ENCODE results near the gene SGPP2. TPM values are rescaled to one million over a fixed set of nuclear protein-coding genes. Genes with fewer than 3 reads are reported as not detected.
"Not testable (repeated sequence)": the region's sequence is repeated elsewhere in the genome, so short reads cannot be mapped to it uniquely, and the experiment has no call there.

Gene SGPP2
- total RNA-seq, 1 experiment from 2014 or later, result 0.57 TPM

DNA sequence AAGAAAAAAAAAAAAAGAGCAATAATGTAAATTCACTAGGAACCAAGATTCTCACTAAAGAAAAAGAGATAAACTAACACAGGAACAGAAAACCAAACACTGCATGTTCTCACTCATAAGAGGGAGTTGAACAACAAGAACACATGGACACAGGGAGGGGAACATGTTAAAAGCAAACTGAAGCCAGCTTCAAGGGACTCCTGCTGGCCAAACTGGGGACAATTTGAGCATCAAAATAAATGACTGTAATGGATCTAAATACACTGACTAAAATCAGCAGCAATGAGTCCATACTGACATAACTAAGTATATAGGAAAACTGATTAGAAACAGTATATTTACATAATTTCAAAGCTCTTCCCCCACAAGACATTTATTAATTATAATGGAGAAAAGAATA, 158.6 kb downstream of the SGPP2 start:
- POLR2A ChIA-PET (ENCODE audit: unreplicated experiment), result interaction anchor here (0.6 kb wide), 1 partner anchor 14 kb away, joined by 3 read pairs; no protein-coding TSS in a partner anchor
- intact Hi-C loops (cut with micrococcal nuclease; ENCODE audit: unreplicated experiment), result no loop called here
- no peak for DNase-seq

DNA sequence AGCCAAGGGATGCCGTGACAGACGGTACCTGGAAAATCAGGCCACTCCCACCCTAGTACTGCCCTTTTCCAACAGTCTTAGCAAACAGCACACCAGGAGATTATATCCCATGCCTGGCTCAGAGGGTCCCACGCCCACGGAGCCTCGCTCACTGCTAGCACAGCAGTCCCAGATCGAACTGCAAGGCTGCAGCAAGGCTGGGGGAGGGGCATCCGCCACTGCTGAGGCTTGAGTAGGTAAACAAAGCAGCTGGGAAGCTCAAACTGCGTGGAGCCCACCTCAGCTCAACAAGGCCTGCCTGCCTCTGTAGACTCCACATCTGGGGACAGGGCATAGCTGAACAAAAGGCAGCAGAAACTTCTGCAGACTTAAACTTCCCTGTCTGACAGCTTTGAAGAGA, 160.2 kb downstream of the SGPP2 start:
- H3K4me2 ChIP-seq; DNase-seq; H3K9me3 ChIP-seq (ENCODE audit: insufficient read depth, low read depth); POLR2A ChIA-PET (ENCODE audit: unreplicated experiment); H3K27ac ChIP-seq; H3F3A ChIP-seq (ENCODE audit: insufficient read depth, low read depth); CTCF ChIA-PET; BruUV-seq (replicated peaks); H3K4me3 ChIP-seq; H2AFZ ChIP-seq; H3K27me3 ChIP-seq (ENCODE audit: insufficient read depth, low read depth); H3K4me1 ChIP-seq (replicated peaks; ENCODE audit: insufficient read depth); H3K9me2 ChIP-seq (ENCODE audit: insufficient read depth); intact Hi-C loops (cut with micrococcal nuclease; ENCODE audit: unreplicated experiment): not testable (repeated sequence)
- H3K79me2 ChIP-seq (ENCODE audit: low read depth), result 0 out of 2 replicates have a peak, but pooled peaks cover 13% of the 10 kb centered on the region
- peaks cover 32% of the 10 kb centered on the region for H3K36me3 ChIP-seq (ENCODE audit: low read depth)
- peaks cover 18% of the 10 kb centered on the region for H4K20me1 ChIP-seq (ENCODE audit: insufficient read depth)

More for the DNA sequence above, 158.6 kb downstream of the SGPP2 start:
- peaks cover 18% of the 10 kb centered on the region for H4K20me1 ChIP-seq (ENCODE audit: insufficient read depth)
- H3F3A ChIP-seq (ENCODE audit: insufficient read depth, low read depth), result peaks cover 7% of the 10 kb centered on the region; the same call in 1 of the 2 replicates
- CTCF ChIA-PET, result interaction anchor here (0.7 to 1.8 kb wide), 3 partner anchors 21 to 265 kb away, joined by 4 to 8 read pairs (median 5); no protein-coding TSS in a partner anchor
- no peaks in the 10 kb centered on the region for H3K9me2 ChIP-seq (ENCODE audit: insufficient read depth)
- H3K79me2 ChIP-seq (ENCODE audit: low read depth), result 0 out of 2 replicates have a peak, but pooled peaks cover 15% of the 10 kb centered on the region
- H3K9me3 ChIP-seq (ENCODE audit: insufficient read depth, low read depth), result no peaks in the 10 kb centered on the region; the same call in 1 of the 2 replicates
- TF ChIP-seq, protein P1, sequence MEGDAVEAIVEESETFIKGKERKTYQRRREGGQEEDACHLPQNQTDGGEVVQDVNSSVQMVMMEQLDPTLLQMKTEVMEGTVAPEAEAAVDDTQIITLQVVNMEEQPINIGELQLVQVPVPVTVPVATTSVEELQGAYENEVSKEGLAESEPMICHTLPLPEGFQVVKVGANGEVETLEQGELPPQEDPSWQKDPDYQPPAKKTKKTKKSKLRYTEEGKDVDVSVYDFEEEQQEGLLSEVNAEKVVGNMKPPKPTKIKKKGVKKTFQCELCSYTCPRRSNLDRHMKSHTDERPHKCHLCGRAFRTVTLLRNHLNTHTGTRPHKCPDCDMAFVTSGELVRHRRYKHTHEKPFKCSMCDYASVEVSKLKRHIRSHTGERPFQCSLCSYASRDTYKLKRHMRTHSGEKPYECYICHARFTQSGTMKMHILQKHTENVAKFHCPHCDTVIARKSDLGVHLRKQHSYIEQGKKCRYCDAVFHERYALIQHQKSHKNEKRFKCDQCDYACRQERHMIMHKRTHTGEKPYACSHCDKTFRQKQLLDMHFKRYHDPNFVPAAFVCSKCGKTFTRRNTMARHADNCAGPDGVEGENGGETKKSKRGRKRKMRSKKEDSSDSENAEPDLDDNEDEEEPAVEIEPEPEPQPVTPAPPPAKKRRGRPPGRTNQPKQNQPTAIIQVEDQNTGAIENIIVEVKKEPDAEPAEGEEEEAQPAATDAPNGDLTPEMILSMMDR (conservative IDR thresholded peaks at IDR 0.05), result peak; percentile 66
- no peak for TF ChIP-seq EZH2 (IDR thresholded peaks at IDR 0.05; ENCODE audit: low read depth)
- no peak overlapping the region for H2AFZ ChIP-seq
- H3K27ac ChIP-seq, result no peak overlapping the region
- no peak overlapping the region for H3K4me2 ChIP-seq
- H3K4me3 ChIP-seq, result no peak overlapping the region
- H3K4me1 ChIP-seq (replicated peaks; ENCODE audit: insufficient read depth), result no peaks in the 10 kb centered on the region
- no peaks in the 10 kb centered on the region for H3K27me3 ChIP-seq (ENCODE audit: insufficient read depth, low read depth)
- H3K36me3 ChIP-seq (ENCODE audit: low read depth), result peaks cover 32% of the 10 kb centered on the region
- no TSS peak for BruUV-seq (replicated peaks)

DNA sequence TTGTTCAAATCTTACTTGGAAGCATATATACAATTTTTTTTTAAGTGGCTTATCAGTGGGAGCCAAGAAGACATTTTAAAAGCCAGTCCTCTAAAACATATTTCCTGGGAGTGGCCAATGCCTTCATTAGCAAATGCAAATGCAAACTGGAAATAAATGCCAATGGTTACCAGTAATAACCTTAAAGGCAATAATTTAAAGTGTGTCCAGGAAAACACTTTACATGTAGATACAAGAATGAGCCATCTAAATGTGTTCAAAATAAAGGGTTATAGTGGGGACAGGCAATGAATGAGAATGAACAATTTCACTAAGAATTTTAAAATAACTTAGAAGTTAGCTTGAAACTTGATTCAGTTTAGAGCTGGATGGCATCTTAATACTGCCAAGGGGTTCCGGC, 167.3 kb downstream of the SGPP2 start:
- no TSS peak for BruUV-seq (replicated peaks)

More for the DNA sequence above, 167.3 kb downstream of the SGPP2 start:
- H3K27ac ChIP-seq, result no peak overlapping the region
- CTCF ChIA-PET, result interaction anchor here (1.0 kb wide), 1 partner anchor 19 kb away, joined by 3 read pairs; no protein-coding TSS in a partner anchor
- 0 out of 2 replicates have a peak, but pooled peaks cover 7% of the 10 kb centered on the region for H3K4me1 ChIP-seq (replicated peaks; ENCODE audit: insufficient read depth)
- peaks cover 8% of the 10 kb centered on the region; the same call in 1 of the 2 replicates for H3F3A ChIP-seq (ENCODE audit: insufficient read depth, low read depth)
- 0 out of 2 replicates have a peak, but pooled peaks cover 3% of the 10 kb centered on the region for H3K79me2 ChIP-seq (ENCODE audit: low read depth)
- 0 out of 2 replicates have a peak, but pooled peaks cover 3% of the 10 kb centered on the region for H4K20me1 ChIP-seq (ENCODE audit: insufficient read depth)
- no peaks in the 10 kb centered on the region for H3K9me2 ChIP-seq (ENCODE audit: insufficient read depth)
- no peak for DNase-seq
- H3K27me3 ChIP-seq (ENCODE audit: insufficient read depth, low read depth), result no peaks in the 10 kb centered on the region
- no peak overlapping the region for H3K4me3 ChIP-seq
- TF ChIP-seq, protein P1 (conservative IDR thresholded peaks at IDR 0.05), result no peak
- no peak for TF ChIP-seq EZH2 (IDR thresholded peaks at IDR 0.05; ENCODE audit: low read depth)
- no peak overlapping the region for H2AFZ ChIP-seq
- H3K36me3 ChIP-seq (ENCODE audit: low read depth), result peaks cover 32% of the 10 kb centered on the region
- intact Hi-C loops (cut with micrococcal nuclease; ENCODE audit: unreplicated experiment), result no loop called here
- H3K4me2 ChIP-seq, result no peak overlapping the region
- 0 out of 2 replicates have a peak, but pooled peaks cover 7% of the 10 kb centered on the region for H3K9me3 ChIP-seq (ENCODE audit: insufficient read depth, low read depth)
- POLR2A ChIA-PET (ENCODE audit: unreplicated experiment), result no interaction called here

All from PC-9 (cell line).